AG04449 (cell line): Measurements from ENCODE around the gene FAM174C.
A peak's percentile ranks its signal among the peaks of the same experiment; 100 is the strongest.

ENCODE experiments used
- CTCF ChIA-PET: fragments of 350-600 bp; formaldehyde crosslinking; extraction: SDS; loops from one replicate; lab custom pipeline; 2021; ENCODE audit warnings: antibody characterized with exemption; lab: Yijun Ruan, JAX
- POLR2A ChIA-PET: fragments of 400-600, 350-600 bp; formaldehyde crosslinking; extraction: SDS; loops from one replicate; lab custom pipeline; 2020; ENCODE audit warnings: antibody characterized with exemption, inconsistent platforms; lab: Yijun Ruan, JAX
- DNase-seq: peaks from one replicate; pipeline ENCODE4 v3.0.0-alpha.2; 2010; ENCODE audit warnings: low read depth, low spot score
- H3K4me3 ChIP-seq: 2 replicates; pipeline ENCODE4 v1.5.1; 2011; ENCODE audit warnings: low read depth, mild to moderate bottlenecking, control low read depth, low read length
- TF ChIP-seq, protein P1 (sequence below): IDR thresholded peaks from one replicate; pipeline ENCODE4 v1.5.1; 2011; ENCODE audit warnings: mild to moderate bottlenecking, moderate library complexity, low read length, control low read depth, inconsistent platforms; ENCODE audit not compliant: insufficient read depth; ENCODE audit errors: missing control alignments

FAM174C gene

DNA sequence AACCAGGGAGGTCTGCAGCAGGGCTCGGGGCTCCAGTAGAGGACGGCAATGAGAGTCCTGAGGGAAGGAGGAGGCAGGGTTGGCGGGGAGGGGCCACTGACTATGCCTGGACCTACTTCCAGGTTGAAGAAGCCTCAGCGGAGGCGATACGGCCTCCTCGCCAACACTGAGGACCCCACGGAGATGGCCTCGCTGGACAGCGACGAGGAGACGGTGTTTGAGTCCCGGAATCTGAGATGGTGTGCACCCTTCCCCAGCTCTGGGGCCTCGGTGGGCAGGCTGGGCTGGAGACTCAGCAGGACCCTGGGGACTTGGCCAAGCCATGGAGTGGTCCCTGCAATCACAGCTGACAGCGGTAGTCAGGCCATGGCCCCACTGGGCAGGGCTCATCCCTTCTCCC, 1.7 kb downstream of the FAM174C start:
- CTCF ChIA-PET: interaction anchor here (1.2 to 3.5 kb wide), 6 partner anchors 11 to 160 kb away, joined by 3 to 24 read pairs (median 4); no protein-coding TSS in a partner anchor
- DNase-seq: no peak
- H3K4me3 ChIP-seq: no peak overlapping the region
- POLR2A ChIA-PET: interaction anchor here (0.7 to 1.9 kb wide), 2 partner anchors 8 to 167 kb away, joined by 3 to 9 read pairs; partner anchors contain the start of gene CIRBP
- TF ChIP-seq, protein P1, sequence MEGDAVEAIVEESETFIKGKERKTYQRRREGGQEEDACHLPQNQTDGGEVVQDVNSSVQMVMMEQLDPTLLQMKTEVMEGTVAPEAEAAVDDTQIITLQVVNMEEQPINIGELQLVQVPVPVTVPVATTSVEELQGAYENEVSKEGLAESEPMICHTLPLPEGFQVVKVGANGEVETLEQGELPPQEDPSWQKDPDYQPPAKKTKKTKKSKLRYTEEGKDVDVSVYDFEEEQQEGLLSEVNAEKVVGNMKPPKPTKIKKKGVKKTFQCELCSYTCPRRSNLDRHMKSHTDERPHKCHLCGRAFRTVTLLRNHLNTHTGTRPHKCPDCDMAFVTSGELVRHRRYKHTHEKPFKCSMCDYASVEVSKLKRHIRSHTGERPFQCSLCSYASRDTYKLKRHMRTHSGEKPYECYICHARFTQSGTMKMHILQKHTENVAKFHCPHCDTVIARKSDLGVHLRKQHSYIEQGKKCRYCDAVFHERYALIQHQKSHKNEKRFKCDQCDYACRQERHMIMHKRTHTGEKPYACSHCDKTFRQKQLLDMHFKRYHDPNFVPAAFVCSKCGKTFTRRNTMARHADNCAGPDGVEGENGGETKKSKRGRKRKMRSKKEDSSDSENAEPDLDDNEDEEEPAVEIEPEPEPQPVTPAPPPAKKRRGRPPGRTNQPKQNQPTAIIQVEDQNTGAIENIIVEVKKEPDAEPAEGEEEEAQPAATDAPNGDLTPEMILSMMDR: no peak

DNA sequence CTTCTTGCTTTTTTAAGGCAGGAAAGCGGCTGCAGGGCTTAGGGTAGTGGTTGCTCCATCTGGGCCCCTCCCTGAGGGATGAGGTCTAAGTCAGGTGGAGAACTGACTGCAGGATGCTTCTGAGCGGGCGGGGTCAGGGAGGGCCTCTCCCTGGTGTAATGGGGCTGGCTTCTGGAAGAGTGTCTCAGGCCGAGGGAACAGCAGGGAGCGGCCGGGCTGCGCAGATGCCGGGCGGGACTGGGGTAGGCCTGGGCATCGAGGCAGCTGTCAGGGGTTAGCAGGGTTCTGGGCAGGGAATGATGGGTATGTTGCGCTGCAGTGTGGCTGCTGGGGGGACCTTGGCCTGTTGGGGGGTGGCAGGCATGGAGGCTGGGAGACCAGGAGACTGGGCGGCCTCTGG, 2.7 kb downstream of the FAM174C start:
- TF ChIP-seq, protein P1: no peak
- no peak overlapping the region for H3K4me3 ChIP-seq
- no peak for DNase-seq
- CTCF ChIA-PET: interaction anchor here (1.0 to 3.5 kb wide), 13 partner anchors 11 to 167 kb away, joined by 3 to 26 read pairs (median 3); a partner anchor contains a TSS
- POLR2A ChIA-PET: interaction anchor here (1.9 kb wide), 2 partner anchors 9 to 13 kb away, joined by 4 to 9 read pairs; partner anchors contain the start of gene CIRBP

DNA sequence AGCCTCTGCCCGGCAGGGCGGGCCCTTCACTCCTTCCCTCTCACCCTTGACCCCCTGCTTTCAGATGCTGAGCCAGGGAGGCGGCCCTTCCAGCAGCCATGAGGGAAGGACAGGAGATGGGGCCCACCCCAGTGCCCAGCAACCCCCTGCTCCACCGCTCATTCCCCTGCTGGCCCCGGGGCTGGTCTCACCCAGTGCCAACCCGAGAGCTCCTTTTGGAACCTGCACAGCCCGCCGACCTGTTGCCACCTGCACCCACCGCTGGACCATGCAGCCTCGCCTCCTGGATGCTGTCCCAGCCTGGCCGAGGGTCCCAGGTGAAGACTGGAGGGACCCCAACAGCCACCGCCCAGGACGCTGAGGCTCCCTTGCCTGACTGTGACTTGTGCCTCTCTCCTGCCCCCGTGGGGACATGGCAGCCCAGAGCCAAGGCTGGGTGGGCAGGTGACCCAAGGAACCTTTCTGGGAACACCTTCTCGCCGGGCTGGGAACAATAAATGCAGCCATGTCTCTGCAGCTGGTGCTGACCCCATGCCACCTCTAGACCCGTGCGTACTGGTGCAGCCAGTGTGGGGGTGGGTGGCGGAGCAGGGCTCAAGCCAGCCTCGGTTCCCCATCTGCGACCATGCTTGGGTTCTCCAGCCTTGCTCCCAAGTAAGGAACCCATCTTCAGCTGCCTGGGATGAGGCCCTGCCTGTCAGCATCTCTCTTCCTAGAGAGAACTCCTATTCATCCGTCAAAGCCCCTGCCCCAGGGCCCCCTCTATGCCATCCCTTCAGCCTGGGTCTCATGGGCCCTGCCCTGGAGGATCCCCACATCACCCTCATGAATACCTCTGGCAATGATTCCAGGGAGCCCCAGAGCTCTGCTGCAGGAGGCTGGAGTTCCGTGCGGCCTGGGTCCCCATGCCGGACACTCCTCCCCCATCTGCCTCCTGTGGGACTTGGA, 3.7 kb downstream of the FAM174C start:
- TF ChIP-seq, protein P1: no peak
- CTCF ChIA-PET: interaction anchor here (0.6 to 3.5 kb wide), 31 partner anchors 7 to 309 kb away, joined by 3 to 26 read pairs (median 4); partner anchors contain the start of genes CIRBP and NDUFS7
- DNase-seq: no peak
- H3K4me3 ChIP-seq: no peak overlapping the region
- POLR2A ChIA-PET: interaction anchor here (1.4 to 1.9 kb wide), 4 partner anchors 10 to 34 kb away, joined by 4 to 11 read pairs (median 8); partner anchors contain the start of gene CIRBP

DNA sequence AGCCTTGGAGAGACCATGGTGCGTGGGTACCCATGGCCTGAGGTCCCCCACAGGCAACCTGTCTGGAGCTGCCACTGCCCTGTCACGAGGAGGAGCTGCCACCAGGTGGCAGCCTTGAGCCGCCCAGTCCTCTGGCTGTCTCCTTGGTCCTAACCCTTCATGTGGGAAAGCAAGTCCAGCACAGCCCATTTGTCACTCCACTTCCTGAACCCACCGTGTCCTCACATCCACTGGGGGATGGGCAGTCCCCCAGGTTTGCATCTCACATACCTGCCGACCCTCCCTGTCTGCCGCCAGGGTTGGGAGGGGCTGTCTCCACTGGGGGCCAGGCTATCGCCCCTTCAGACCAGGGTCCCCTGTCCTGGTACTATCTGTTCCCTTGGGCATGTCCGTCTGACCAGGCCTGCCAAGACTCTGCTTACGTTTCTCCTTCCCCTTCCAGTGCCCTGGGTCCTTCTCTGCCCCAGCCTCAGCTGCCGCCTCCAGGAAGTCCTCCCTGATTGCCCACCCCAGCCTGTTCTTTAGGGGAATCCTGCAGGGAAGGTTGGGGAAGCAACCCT, 4.5 kb downstream of the FAM174C start:
- CTCF ChIA-PET: interaction anchor here (0.6 to 3.5 kb wide), 31 partner anchors 8 to 308 kb away, joined by 3 to 26 read pairs (median 4); partner anchors contain the start of genes CIRBP and NDUFS7
- no peak for DNase-seq
- POLR2A ChIA-PET: interaction anchor here (1.4 to 1.9 kb wide), 3 partner anchors 11 to 35 kb away, joined by 4 to 11 read pairs (median 6); partner anchors contain the start of gene CIRBP
- TF ChIP-seq, protein P1: peak; percentile 94
- H3K4me3 ChIP-seq: no peak overlapping the region

DNA sequence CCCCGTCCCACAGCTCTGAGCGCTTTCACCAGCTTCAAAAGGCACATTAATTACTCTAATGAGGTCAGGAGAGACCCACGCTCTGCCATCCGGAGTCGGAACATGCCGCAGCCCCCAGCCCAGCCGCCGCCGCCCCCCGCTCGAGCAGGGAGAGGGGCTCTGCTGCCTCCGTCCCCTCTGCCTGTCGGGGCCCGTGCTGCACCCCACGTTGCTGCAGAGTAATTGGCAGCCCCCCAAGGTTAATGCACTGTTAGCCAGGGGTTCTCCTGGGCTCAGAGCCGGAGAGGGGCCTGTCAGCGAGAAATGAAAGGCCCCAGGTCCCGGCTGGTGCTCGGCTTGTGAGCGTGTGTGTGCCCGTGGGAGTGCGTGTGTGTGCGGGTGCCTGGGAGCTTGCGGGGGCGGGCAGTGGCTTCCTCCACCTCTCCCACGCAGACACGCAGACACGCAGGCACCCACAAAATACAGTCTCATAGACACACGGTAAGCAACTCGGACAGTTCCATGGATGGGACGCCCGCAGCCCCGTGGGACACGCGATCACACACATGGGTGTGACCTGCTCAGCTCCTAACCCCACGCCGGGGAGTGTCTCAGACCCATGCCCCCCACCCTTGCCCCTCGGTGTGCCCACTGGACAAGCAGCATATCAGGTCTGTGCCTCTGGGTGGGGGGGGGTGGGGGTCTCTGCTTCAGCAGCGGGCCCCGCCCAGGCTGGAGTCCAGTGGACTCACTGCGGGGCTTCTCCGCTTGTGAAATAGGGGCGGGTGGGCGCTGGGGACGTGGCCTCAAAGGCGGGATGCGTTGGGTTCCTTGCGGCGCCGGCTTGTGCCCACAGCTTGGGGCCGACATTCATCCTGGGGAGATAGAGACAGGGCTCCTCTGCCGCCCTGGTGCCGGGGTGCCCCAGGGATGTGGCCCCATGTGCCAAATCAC, 5.6 kb downstream of the FAM174C start:
- ChIA-PET CTCF (interaction anchor here (0.7 to 3.1 kb wide), 10 partner anchors 9 to 188 kb away, joined by 3 to 26 read pairs (median 6); no protein-coding TSS in a partner anchor), POLR2A (interaction anchor here (1.4 kb wide), 2 partner anchors 12 to 36 kb away, joined by 6 to 11 read pairs; partner anchors contain the start of gene CIRBP)
- TF ChIP-seq, protein P1: no peak
- H3K4me3 ChIP-seq: no peak overlapping the region
- DNase-seq: no peak
